K562 (cell line): Measurements from ENCODE around the gene ATOH8. TPM values are rescaled to one million over a fixed set of nuclear protein-coding genes. Genes with fewer than 3 reads are reported as not detected.

Source experiments
- ATAC-seq: fragments of 200-7000 bp; cut with Tn5 transposase; 3 replicates; pipeline ENCODE4 v1.9.1; 2020; ENCODE audit warnings: moderate library complexity
- BruUV-seq: library from RNA; stranded (reverse); fragments of 400-500 nt; replicated peaks from 2 replicates; lab custom pipeline; 2021; lab: Mats Ljungman, UMichigan
- CTCF ChIA-PET: fragments of 300-600 bp; formaldehyde crosslinking; extraction: SDS; loops from one replicate; lab custom pipeline; 2021; ENCODE audit warnings: low intra/inter-chr PET ratio; lab: Yijun Ruan, JAX
- POLR2A ChIA-PET: fragments of 300-600, 350-650 bp; sonication (Branson Sonifier 250); formaldehyde crosslinking; extraction: SDS; loops from one replicate; lab custom pipeline; 2021; ENCODE audit warnings: antibody characterized with exemption, inconsistent platforms; lab: Yijun Ruan, JAX
- DNase-seq, 4 experiments: peaks; one replicate each; pipeline versions ENCODE4 v3.0.0 to v3.0.0-alpha.2; 2011 to 2018; ENCODE audit warnings: low spot score in 3 of 4, mixed read lengths in 3 of 4; ENCODE audit errors: extremely low read depth in 1 of 4
- FAIRE-seq: peaks from 2 replicates; lab custom pipeline; 2011; peaks lifted over from hg19 to GRCh38; lab: Jason Lieb, UNC
- H2AFZ ChIP-seq: 2 replicates; pipeline ENCODE4 v1.6.0; 2011; ENCODE audit warnings: low read depth, low read length, control low read depth, inconsistent platforms
- H3K27ac ChIP-seq: fragments of 200-600 bp; 3 replicates; pipeline ENCODE4 v1.8.0; 2011; ENCODE audit warnings: low read depth, mild to moderate bottlenecking, control low read depth, inconsistent platforms, low read length, moderate library complexity, mixed read lengths; ENCODE audit errors: extremely low read depth
- H3K27me3 ChIP-seq, 2 experiments: fragments of 300-600 bp in 1 of 2; 2 replicates in 1 of 2; 3 replicates in 1 of 2; pipeline versions ENCODE4 v1.6.0 to v1.8.0; 2011; ENCODE audit warnings: inconsistent platforms in 2 of 2, low read length in 2 of 2, mild to moderate bottlenecking in 1 of 2, mixed read lengths in 1 of 2, moderate library complexity in 1 of 2; ENCODE audit not compliant: control insufficient read depth in 2 of 2, insufficient read depth in 2 of 2
- H3K36me3 ChIP-seq: fragments of 300-600 bp; 3 replicates; pipeline ENCODE4 v1.8.0; 2011; ENCODE audit warnings: mild to moderate bottlenecking, low read length, inconsistent platforms; ENCODE audit not compliant: control insufficient read depth, insufficient read depth
- H3K4me1 ChIP-seq, 2 experiments: fragments of 200-600 bp in 1 of 2; replicated peaks in 1 of 2; 2 replicates in 1 of 2; 3 replicates in 1 of 2; pipeline versions ENCODE4 v1.5.1 to v1.8.0; 2011; ENCODE audit warnings: inconsistent platforms in 2 of 2, low read length in 2 of 2, mild to moderate bottlenecking in 1 of 2, mixed read lengths in 1 of 2, moderate library complexity in 1 of 2; ENCODE audit not compliant: control insufficient read depth in 2 of 2, insufficient read depth in 2 of 2
- H3K4me2 ChIP-seq: 2 replicates; pipeline ENCODE4 v1.6.1; 2011; ENCODE audit warnings: low read length, control low read depth, inconsistent platforms, mixed read lengths; ENCODE audit not compliant: insufficient read depth
- H3K4me3 ChIP-seq: fragments of 200-600 bp; sonication (generic), shearing (Covaris generic); 2 replicates; pipeline ENCODE4 v1.5.1; 2016; ENCODE audit warnings: control low read depth, inconsistent platforms
- H3K79me2 ChIP-seq: fragments of 200-600 bp; 3 replicates; pipeline ENCODE4 v1.8.0; 2011; ENCODE audit warnings: low read length, inconsistent platforms; ENCODE audit not compliant: control insufficient read depth, insufficient read depth
- H3K9ac ChIP-seq, 2 experiments: 2 replicates each; pipeline versions ENCODE4 v1.6.0 to v1.6.1; 2011; ENCODE audit warnings: low read depth in 2 of 2, low read length in 2 of 2, control low read depth in 1 of 2, inconsistent platforms in 1 of 2, mild to moderate bottlenecking in 1 of 2, mixed read lengths in 1 of 2; ENCODE audit not compliant: insufficient read depth in 1 of 2
- H3K9me1 ChIP-seq: one replicate; pipeline ENCODE4 v1.6.0; 2011; ENCODE audit warnings: inconsistent platforms, mild to moderate bottlenecking, low read length, moderate library complexity; ENCODE audit not compliant: control insufficient read depth, insufficient read depth
- H3K9me3 ChIP-seq: replicated peaks from 2 replicates; pipeline ENCODE4 v1.5.1; 2011; ENCODE audit warnings: low read depth, low read length, inconsistent platforms; ENCODE audit not compliant: control insufficient read depth, insufficient read depth
- H4K20me1 ChIP-seq: replicated peaks from 2 replicates; pipeline ENCODE4 v1.6.1; 2011; ENCODE audit warnings: low read length, inconsistent platforms, mixed read lengths; ENCODE audit not compliant: control insufficient read depth, insufficient read depth
- FOXO4 ChIP-seq: fragments of 450-650 bp; formaldehyde crosslinking; IDR thresholded peaks from 2 replicates; pipeline ENCODE4 v1.4.0; 2020; ENCODE audit warnings: mild to moderate bottlenecking, moderate library complexity
- GATA2 ChIP-seq: sonication (generic); formaldehyde crosslinking; IDR thresholded peaks from 2 replicates; pipeline ENCODE4 v1.4.0; 2020; ENCODE audit warnings: mild to moderate bottlenecking, missing genetic modification reagents
- PHF21A ChIP-seq: fragments of 450-650 bp; IDR thresholded peaks from 2 replicates; pipeline ENCODE4 v1.6.1; 2017; ENCODE audit warnings: low read depth, borderline replicate concordance
- POLR2AphosphoS5 ChIP-seq: IDR thresholded peaks from 2 replicates; pipeline ENCODE4 v1.6.1; 2011; ENCODE audit warnings: mild to moderate bottlenecking, low read depth, low read length, moderate library complexity; ENCODE audit not compliant: control insufficient read depth, insufficient read depth
- SMAD3 ChIP-seq: fragments of 450-650 bp; formaldehyde crosslinking; conservative IDR thresholded peaks from 2 replicates; pipeline ENCODE4 v1.4.0; 2020; ENCODE audit warnings: mild to moderate bottlenecking
- ZBTB49 ChIP-seq: sonication (generic); formaldehyde crosslinking; IDR thresholded peaks from 2 replicates; pipeline ENCODE4 v1.8.0; 2022; ENCODE audit warnings: missing genetic modification reagents, mild to moderate bottlenecking, borderline replicate concordance
- ZNF277 ChIP-seq: fragments of 250-450 bp; sonication (Bioruptor Pico); IDR thresholded peaks from 2 replicates; pipeline ENCODE4 v1.8.0; 2022; ENCODE audit warnings: inconsistent platforms, mild to moderate bottlenecking, moderate library complexity, borderline replicate concordance
- WGBS: fragments of 100-300 bp; shearing (Covaris generic); methylation state at CpG from one replicate; pipeline ENCODE4 v1.1.6; 2016; ENCODE audit warnings: low coverage, mixed read lengths; ENCODE audit not compliant: insufficient coverage; ENCODE audit errors: missing lambda C conversion rate; 5-methylcytosine and 5-hydroxymethylcytosine counted together
- in situ Hi-C: fragments of 300-500 bp; cut with MboI; formaldehyde crosslinking; loops from 4 replicates; pipeline ENCODE4 v1.15.0; 2018; ENCODE audit warnings: inconsistent platforms, mixed read lengths
- intact Hi-C: fragments of 100-400 bp; cut with micrococcal nuclease; formaldehyde crosslinking; loops from 2 replicates; pipeline ENCODE4 v1.14.2; 2022
- polyA plus RNA-seq, 8 experiments: library from polyadenylated mRNA; depleted of rRNA in 4 of 8; stranded (reverse) in 5 of 8; unstranded in 3 of 8; fragments of >200 nt; fragmentation: Nextera tagmentation in 2 of 8; fragmentation: Illumina TruSeq in 1 of 8; extraction: Ambion mirVana in 2 of 8; extraction: Trizol in 1 of 8; gene quantifications; 2 replicates each; pipeline versions ENCODE4 v1.2.1 to v1.2.3, GENCODE V29; 2011 to 2014; ENCODE audit warnings: inconsistent platforms in 1 of 8, missing spikeins in 1 of 8
- total RNA-seq, 7 experiments: library from RNA; depleted of rRNA in 6 of 7; stranded (reverse); fragments of >200 nt in 6 of 7; fragmentation: Illumina TruSeq in 2 of 7; extraction: Trizol in 2 of 7; gene quantifications; 2 replicates each; pipeline versions ENCODE4 v1.2.1 to v1.2.3, GENCODE V29; 2011 to 2021; ENCODE audit warnings: low replicate concordance in 1 of 7
- TF ChIP-seq, protein P1 (sequence below): fragments of 450-650 bp; formaldehyde crosslinking; IDR thresholded peaks from 2 replicates; pipeline ENCODE4 v1.4.0; 2020; ENCODE audit warnings: mild to moderate bottlenecking, mixed read lengths
- TF ChIP-seq, protein P2 (sequence below): sonication (generic); formaldehyde crosslinking; IDR thresholded peaks from 2 replicates; pipeline ENCODE4 v1.8.0; 2022; ENCODE audit warnings: mild to moderate bottlenecking, missing genetic modification reagents
- TF ChIP-seq, protein P3 (sequence below): fragments of 450-650 bp; IDR thresholded peaks from 2 replicates; pipeline ENCODE4 v1.6.1; 2016; ENCODE audit warnings: borderline replicate concordance

Gene ATOH8
- total and polyA plus RNA-seq, 9 of the 15 experiments (the other 6 are each of a cell fraction or from before 2014, with no cell fraction given), result not detected

DNA sequence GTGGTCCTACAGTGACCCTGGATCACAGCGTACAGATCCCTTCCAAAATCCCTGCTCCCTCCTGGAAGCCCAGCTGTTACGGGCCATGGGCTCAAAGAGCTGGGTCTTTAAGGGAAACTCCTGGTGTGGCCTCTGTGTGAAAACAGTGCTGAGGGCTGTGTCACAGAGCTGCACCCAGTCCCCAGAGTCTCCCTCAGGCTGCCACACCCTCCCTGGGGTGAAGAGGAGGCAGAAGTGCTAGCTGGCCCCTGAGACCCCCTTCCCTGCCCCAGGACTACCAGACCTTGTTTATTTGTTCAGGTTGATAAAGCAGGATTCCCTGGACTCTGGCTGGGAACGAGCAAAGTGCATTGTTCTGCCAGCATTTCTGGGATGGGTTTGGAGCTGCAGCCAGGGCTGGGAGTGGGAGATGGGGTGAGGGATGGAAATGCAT lies 7.7 kb downstream of the ATOH8 start:
- WGBS, result 0% methylated on average over 3 of the region's 3 CpGs
- POLR2A ChIA-PET, result interaction anchor here (0.7 to 1.3 kb wide), 2 partner anchors 11 to 12 kb away, joined by 3 to 4 read pairs; no protein-coding TSS in a partner anchor
- in situ Hi-C loops (no loop called here), intact Hi-C loops (no loop called here)
- Histone ChIP-seq H3K27me3 (peaks cover 49 to 80% of the 10 kb centered on the region in 2 experiments), H3K4me2 (no peak overlapping the region), H3K9ac (peak overlapping the region in 1 of 2 experiments; percentile 52; a peak in 1 of 4 replicates), H3K4me1 (peaks cover 0 to 8% of the 10 kb centered on the region in 2 experiments; a peak in 2 of 5 replicates), H3K9me1 (peaks cover 5% of the 10 kb centered on the region), H3K79me2 (no peaks in the 10 kb centered on the region), H3K36me3 (no peaks in the 10 kb centered on the region), H3K27ac (no peak overlapping the region), H3K4me3 (no peak overlapping the region), H4K20me1 (no peaks in the 10 kb centered on the region; the same call in none of the 2 replicates), H3K9me3 (no peaks in the 10 kb centered on the region), H2AFZ (no peak overlapping the region)
- FAIRE-seq, result no peak
- no peak for DNase-seq
- CTCF ChIA-PET, result no interaction called here
- ATAC-seq, result no peak
- BruUV-seq, result no TSS peak
- no peak for TF ChIP-seq FOXO4 (CRISPR knock-in tag)
- TF ChIP-seq PHF21A, result no peak
- no peak for TF ChIP-seq SMAD3
- TF ChIP-seq GATA2 (CRISPR knock-in tag), result no peak
- TF ChIP-seq, protein P1, sequence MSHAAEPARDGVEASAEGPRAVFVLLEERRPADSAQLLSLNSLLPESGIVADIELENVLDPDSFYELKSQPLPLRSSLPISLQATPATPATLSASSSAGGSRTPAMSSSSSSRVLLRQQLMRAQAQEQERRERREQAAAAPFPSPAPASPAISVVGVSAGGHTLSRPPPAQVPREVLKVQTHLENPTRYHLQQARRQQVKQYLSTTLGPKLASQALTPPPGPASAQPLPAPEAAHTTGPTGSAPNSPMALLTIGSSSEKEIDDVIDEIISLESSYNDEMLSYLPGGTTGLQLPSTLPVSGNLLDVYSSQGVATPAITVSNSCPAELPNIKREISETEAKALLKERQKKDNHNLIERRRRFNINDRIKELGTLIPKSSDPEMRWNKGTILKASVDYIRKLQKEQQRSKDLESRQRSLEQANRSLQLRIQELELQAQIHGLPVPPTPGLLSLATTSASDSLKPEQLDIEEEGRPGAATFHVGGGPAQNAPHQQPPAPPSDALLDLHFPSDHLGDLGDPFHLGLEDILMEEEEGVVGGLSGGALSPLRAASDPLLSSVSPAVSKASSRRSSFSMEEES (CRISPR knock-in tag), result no peak
- no peak for TF ChIP-seq ZBTB49 (CRISPR knock-in tag)
- TF ChIP-seq, protein P2, sequence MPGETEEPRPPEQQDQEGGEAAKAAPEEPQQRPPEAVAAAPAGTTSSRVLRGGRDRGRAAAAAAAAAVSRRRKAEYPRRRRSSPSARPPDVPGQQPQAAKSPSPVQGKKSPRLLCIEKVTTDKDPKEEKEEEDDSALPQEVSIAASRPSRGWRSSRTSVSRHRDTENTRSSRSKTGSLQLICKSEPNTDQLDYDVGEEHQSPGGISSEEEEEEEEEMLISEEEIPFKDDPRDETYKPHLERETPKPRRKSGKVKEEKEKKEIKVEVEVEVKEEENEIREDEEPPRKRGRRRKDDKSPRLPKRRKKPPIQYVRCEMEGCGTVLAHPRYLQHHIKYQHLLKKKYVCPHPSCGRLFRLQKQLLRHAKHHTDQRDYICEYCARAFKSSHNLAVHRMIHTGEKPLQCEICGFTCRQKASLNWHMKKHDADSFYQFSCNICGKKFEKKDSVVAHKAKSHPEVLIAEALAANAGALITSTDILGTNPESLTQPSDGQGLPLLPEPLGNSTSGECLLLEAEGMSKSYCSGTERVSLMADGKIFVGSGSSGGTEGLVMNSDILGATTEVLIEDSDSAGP (CRISPR knock-in tag), result no peak
- TF ChIP-seq ZNF277 (CRISPR knock-in tag), result no peak
- TF ChIP-seq, protein P3, sequence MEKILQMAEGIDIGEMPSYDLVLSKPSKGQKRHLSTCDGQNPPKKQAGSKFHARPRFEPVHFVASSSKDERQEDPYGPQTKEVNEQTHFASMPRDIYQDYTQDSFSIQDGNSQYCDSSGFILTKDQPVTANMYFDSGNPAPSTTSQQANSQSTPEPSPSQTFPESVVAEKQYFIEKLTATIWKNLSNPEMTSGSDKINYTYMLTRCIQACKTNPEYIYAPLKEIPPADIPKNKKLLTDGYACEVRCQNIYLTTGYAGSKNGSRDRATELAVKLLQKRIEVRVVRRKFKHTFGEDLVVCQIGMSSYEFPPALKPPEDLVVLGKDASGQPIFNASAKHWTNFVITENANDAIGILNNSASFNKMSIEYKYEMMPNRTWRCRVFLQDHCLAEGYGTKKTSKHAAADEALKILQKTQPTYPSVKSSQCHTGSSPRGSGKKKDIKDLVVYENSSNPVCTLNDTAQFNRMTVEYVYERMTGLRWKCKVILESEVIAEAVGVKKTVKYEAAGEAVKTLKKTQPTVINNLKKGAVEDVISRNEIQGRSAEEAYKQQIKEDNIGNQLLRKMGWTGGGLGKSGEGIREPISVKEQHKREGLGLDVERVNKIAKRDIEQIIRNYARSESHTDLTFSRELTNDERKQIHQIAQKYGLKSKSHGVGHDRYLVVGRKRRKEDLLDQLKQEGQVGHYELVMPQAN, result no peak
- TF ChIP-seq POLR2AphosphoS5, result no peak
